Islet of Langerhans (tissue), 1 donor: ENCODE data around the gene SLC39A11.
A peak's percentile ranks its signal among the peaks of the same experiment; 100 is the strongest.
"Not testable (repeated sequence)": the region's sequence is repeated elsewhere in the genome, so short reads cannot be mapped to it uniquely, and the experiment has no call there.

Source experiments
- FAIRE-seq: peaks from one replicate; lab custom pipeline; 2011; peaks lifted over from hg19 to GRCh38; lab: Jason Lieb, UNC

SLC39A11 gene

DNA sequence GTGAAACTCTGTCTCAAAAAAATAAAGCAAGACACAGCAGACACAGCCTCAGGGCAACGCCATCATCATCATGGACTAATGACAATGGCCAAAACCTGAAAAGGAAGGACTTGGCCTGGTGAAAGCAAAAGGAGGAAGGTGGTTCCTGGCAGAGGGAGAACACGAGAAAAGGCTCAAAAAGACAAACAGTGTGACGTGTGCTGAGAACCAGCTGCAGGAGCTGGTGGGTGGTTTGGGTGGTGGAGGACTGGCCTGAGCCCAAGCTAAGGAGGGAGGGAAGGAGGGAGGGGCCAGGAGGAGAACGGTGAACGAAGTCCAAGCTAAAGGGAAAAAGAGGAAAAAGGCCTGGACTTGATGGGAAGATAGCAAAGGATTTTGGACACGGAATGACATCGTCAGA, 85.1 kb downstream of the SLC39A11 start:
- no peak for FAIRE-seq

DNA sequence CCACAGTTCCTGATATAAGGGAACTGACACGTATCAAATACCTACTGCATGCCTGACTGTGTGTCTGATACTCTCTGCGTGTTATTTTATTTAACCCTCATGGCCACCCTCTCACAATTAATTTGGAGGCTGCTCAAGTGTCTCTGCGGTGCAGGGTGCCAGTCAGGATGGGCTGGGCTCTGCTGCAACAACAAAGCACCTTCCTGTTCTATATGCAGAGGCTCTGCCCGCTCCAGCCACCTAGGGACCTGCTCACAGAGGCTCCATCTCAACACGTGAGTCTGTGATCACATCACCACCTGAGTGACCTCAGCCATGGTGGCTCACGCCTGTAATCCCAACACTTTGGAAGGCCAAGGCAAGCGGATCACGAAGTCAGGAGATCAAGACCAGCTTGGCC, 87.1 kb downstream of the SLC39A11 start:
- no peak for FAIRE-seq

DNA sequence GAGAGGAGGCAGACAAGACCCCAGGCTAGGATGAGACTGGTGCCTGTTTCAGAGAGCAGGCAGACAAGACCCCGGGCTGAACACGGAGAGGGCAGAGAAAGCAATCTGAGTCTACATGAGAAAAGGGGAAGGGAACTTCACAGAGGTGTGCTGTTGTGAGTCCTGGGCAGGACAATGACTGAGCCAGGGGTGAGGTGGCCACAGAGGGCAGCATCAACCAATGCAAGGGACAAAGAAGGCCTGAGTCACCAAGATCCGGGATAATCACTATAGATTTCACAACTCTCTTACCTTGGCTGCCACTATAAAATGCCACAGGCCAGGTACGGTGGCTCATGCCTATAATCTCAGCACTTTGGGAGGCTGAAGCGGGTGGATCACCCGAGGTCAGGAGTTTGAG, 89.0 kb downstream of the SLC39A11 start:
- FAIRE-seq, result no peak

DNA sequence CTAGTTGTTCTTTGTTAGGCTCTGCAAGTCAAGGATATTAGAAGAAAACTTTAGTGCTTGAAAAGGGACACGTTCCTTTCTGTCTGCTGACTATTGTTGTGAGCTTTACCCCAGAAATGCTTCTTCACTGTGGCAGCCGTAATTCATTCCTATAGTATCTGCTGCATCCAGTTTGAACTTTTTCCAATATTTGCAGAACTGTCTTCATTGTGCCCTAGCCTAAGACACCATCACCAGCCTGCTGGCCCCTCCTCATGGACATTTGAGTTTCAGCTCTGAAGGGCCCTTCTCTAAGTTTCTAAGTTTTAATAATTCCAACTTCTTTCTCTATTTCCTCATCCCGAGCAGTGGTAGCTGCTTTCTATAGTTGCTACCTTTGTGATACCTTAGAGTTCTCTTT, 91.7 kb downstream of the SLC39A11 start:
- FAIRE-seq, result no peak

DNA sequence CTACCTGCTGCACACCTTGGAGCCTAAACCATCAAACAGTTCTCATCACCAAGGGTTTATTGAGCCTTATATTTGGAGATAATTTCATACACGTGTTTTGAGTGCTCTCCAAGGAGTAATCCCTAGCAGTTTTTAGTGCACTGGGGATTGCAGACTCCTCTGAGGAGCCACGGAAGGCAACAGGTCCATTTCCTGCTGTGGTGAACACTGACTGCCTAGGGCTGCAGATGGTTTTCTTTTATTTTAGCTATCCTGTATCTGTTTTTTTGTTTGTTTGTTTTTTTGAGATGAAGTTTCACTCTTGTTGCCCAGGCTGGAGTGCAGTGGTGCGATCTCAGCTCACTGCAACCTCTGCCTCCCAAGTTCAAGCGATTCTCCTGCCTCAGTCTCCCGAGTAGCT, 93.0 kb downstream of the SLC39A11 start:
- not testable (repeated sequence) for FAIRE-seq

DNA sequence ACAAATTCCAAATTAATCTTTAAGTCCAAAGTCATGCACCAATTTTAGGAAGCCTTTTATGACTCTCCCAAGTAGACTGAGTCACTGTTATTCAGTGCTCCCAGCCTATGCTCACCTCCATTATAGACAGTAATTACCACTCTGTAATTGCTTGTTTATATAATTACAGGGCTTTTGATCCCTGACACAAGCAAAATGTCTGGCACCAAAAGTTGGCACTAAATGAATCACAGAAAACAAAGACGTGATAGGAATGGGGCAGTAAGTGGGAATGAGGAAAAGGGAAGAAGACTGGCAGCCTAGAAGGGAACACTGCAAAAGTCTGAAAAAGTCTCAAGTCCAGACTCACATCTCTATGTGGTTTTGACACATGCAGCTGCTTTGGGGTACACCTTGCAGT, 94.1 kb downstream of the SLC39A11 start:
- no peak for FAIRE-seq

DNA sequence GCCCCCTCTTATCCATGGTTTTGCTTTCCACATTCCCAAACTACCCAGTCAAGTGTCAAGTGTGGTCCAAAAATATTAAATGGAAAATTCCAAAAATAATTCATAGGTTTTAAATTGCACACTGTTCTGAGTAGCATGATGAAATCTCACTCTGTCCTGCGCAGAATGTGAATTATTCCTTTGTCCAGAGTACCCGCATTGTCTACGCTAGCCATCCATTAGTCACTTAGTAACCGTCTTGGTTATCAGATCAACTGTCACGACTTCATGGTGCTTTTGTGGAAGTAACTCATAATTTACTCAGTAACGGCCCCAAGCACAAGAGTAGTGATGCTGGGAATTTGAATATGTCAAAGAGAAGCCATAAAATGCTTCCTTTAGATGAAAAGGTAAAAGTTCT, 94.9 kb downstream of the SLC39A11 start:
- no peak for FAIRE-seq

DNA sequence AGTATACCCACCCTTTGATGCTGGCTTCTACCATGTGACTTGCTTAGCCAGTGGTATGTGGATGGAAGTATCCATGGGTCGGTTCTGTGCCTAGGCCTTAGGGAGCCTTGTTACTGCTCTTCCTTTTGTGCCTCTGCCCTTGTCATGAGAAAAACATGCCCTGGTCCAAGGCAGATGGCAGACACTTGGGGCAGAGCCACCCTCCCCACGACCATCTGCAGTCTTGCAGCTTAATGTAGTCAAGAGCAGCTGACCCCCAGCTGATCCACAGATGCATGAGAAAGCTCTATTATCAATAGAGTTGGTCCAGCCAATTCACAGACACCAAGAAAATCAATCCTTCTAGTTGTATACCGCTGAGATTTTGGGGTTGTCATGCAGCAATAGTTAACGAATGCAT, 95.7 kb downstream of the SLC39A11 start:
- no peak for FAIRE-seq

DNA sequence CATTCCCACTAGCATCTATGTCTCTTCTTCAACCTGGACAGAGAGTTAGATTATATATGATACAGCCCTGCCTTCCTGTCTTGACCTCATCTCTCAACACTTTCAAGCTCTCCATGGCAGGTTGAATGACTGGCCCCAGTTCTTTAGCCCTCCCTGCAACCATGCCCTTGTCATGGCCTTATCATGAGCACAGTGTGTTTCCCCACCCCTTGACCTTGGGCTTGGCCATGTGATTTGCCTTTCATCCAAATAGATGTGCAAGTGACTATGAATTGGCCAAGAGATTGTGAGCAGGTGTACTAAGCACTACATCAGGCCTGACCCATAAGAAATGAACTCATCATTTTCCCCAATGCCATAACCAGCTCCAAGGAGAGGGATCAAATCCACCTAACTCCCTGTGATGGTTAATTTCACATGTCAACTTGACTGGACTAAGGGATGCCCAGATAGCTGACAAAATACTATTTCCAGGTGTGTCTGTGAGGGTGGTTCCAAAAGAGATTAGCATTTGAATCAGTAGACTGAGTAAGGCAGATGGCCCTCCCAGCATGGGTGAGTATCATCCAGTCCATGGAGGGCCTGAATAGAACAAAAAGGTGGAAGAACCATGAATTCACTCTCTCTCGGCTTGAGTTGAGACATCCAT, 97.4 kb downstream of the SLC39A11 start:
- FAIRE-seq, result no peak

DNA sequence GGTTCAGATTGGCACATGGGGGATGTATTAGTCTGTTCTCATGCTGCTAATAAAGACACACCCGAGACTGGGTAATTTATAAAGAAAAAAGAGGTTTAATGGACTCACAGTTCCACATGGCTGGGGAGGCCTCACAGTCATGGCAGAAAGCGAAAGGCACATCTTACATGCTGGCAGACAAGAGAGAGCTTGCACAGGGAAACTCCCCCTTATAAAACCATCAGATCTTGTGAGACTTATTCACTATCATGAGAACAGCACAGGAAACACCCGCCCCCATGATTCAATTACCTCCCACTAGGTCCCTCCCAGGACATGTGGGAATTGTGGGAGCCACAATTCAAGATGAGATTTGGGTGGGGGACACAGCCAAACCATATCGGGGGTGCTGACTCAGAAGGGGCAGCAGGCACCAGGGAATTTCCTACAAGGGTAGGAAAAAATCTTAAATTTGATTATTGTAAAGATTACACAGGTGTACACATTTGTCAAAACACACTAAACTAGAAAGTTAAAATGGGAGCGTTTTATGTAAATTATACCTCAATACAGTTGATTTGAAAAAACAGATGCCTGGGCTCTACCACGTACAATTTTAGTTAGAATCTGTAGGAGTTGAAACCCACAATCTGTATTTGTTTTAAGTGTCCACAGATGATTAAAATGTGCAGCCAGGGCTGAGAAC, 99.6 kb downstream of the SLC39A11 start:
- FAIRE-seq, result not testable (repeated sequence)

DNA sequence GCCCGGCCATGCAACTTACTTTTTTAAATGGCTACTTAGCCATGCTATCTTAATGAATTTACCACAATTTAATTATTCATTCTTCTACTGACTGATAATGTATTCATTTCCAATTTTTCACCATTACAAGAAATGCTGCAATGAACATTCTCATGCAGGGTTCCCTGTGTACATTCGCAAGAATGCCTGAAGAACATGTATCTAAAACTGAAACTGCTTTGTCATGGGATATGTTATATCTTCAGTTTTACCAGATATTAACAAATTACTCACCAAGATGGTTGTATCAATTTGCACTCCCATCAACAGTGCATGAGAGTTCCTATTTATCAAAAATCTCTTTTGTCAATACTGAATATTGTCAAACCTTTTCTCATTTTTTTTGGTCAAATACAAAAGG, 100.8 kb downstream of the SLC39A11 start:
- FAIRE-seq, result no peak

DNA sequence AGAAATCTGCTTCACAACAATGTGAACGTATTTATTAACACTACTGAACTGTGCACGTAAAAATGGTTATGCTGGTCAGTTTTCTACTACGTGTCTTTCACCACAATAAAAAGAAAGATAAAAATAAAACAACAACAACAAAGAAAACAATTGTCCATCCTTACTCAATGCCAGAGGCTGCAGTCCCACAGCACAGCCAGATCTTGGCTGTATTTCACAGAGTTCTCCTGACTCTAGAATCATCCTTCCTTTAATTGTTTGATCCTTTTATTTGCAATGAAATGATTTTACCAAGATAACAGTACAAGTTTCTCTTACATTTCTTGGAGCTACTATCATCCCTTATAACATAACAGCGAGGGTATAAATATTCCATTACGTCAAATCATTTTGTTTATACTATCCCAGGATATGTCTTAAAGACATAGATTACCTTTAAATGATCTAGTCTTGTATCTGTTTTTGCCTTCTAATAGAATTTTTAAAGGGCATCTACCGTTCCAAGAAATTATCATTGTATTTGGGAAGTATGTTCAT, 103.3 kb downstream of the SLC39A11 start:
- FAIRE-seq, result no peak

DNA sequence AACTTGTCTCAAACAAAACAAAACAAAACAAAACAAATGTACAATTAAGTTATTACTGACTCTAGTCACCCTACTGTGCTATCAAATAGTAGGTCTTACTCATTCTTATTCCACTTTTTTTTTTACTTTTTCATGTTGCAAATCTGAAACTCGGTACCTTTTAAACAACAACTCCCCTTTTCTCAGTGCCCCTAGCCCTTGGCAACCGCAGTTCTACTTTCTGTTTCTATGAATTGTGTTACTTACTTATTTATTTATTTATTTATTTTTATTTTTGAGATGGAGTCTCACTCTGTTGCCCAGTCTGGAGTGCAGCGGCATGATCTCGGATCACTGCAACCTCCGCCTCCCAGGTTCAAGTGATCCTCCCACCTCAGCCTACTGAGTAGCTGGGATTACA, 104.0 kb downstream of the SLC39A11 start:
- FAIRE-seq, result no peak

DNA sequence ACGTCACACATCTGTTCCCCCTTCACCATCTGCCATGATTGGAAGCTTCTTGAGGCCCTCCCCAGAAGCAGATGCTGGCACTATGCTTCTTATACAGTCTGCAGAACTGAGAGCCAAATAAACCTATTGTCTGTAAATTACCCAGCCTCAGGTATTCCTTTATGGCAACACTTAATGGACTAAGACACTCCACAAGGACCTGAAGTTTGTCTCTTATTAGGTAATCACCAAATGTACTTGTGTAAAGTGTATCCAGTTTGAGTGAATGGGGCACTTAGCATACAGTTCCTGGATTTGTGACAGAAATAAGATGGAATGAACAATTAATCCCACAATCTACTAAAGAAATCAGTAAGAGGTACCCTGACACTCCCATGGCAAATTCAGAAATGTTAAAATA, 105.3 kb downstream of the SLC39A11 start:
- no peak for FAIRE-seq

DNA sequence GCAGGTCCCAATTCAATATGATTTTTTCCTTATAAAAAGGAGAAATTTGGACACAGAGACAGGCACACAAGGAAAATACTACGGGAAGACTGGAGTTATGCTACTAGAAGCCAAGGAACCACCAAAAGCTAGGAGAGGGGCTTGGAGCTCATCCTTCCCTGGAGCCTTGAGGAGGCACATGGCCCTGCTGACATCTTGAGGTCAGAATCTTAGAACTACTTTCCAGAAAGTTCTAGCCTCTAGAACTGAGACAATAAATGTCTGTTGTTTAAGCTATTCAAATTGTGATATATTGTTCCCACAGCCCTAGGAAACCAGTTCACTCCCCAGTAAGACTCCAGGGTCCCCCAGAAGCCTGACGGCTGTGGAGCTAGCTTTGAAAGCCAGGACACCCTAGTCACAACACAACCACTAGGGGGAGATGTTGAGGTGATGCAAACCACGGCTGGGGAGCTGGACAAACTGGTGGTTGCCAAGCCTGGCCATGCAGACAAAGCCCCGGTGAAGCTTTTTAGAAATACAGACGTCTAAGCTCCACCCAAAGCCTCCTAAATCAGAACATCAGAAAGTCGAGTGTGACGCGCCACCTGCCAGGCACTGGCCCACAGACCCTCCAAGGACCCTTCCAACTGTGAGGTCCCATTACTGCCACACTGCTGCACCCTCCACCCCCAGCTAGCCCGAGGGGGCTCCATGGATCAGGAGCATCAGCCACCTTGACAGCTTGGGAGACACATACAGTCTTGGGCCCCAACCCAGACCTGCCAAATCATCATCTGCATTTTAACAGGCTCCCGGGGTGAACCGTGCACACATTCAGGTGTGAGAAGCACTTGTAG, 106.4 kb downstream of the SLC39A11 start:
- peak; percentile 82 for FAIRE-seq

DNA sequence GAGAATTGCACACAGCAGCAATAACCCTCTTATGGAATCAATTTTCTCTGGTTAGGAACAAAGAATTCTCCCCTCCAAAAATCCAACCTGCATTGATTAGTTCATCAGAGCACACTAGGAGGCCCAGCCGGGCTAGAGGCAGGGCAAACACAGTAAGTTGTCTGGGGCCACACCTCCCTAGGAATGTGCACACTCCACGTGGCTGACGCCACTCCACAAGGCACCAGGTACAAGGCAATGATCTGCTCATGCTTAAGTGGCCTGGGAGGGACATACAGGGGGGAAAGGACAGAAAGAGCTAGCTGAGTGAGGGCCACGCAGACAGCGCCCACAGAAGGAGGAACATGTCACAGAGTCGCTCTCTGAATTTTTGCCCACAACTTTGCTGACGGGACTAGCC, 107.6 kb downstream of the SLC39A11 start:
- no peak for FAIRE-seq

DNA sequence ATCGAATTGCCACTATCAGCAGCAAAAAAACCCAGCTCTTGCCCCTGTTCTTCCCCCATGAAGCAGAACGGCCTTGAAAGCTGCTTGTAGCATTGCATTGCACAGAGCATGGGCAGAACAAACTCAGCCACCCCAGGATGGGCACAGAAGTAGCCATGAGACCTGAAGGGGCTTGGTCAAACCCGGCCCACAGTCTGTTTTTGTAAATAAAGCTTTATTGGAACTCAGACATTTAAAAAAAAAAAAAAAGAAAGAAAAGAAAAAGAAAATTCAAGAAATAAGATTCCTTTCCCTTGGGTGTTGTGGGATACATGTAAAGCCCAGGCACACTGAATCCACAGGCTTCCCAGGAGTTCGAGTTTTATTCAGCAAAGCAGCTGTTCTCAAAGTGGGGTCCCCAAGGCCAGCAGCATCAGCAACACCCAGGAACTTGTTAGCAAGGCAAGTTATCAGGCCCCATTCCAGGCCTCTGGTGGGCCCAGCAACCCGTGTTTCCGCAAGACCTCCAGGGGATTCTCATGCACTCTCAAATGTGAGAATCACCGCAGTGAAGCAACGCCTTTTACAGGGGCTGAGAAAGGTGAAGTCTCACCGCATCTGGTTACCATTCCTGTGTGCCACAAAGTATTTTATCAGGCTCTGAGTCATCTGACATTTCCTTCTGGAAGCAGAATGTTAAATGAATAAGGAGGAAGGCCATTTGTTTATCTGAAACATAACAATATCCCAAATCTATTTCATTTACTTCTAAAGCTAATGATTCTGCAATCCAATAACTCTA, 108.2 kb downstream of the SLC39A11 start:
- no peak for FAIRE-seq

DNA sequence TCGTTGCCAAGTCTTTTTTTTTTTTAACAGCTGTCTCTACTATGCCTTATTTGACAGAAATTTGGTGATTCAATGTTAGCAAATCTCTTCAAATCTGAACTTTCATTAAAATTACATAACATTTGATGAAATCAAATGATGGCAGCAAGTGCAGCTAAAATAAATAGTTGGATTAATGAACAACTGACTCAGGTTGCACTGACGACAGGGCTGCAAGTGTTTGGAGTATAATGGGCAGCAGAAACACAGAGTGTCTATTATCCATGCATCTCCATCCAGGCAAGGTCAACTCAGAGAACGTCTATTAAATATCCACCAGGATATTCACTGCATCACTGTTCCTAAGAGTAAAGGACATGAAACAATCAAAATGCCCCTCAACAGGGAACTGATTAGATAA, 109.8 kb downstream of the SLC39A11 start:
- FAIRE-seq, result peak; percentile 93

DNA sequence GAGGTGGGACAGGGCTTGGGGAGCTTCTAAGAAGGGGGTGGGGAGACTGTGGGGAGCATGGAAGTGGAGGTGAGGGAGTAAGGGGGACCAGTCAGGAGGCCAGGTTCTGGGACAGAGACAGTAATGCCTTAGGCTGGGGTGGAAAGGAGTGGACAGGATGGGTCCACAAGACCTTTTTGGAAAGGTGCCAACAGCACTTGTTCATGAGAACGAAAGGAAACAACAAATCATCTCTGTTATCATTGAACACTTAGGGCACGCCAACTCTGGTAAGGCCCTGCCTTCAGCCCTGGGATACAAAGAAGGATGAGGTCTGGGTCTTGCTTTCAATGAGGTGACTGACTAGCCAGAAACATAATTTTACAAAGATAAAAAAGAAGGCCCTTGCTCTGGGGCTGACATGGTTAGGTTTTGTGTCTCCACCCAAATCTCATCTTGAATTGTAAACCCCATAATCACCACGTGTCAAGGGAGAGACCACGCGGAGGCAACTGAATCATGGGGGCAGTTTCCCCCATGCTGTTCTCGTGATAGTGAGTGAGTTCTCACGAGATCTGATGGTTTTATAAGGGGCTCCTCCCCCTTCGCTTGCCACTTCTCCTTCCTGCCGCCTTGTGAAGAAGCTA, 113.8 kb downstream of the SLC39A11 start:
- no peak for FAIRE-seq

DNA sequence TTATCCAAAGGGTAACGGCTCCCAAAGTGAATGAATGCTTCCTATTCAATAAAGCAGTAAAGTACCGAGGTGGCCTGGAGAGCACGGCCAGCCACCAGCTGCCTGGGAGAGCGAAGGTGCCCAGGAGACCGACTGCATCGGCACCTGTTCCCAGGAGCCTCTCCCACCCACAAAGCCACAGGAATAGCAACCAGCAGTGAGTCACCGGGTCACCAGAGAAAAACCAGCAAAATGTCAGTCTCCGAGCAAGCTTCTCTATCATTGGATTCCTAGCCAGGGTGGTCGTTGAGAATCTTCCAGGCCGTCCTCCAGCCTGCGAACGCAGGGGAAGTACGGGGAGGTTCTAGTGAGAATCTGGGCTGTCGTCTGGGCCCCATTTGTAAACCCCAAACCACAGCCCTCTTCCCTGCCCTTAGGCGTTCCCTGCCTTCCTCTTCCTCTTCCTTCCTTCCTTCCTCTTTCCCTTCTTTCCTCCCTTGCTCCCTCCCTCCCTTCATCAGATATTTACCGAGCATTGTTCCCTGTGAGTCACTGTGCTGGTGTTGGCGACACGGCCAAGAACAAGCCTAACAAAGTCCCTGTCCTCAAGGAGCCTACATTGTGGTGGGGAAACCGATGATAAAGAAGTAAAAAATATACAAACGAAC, 114.6 kb downstream of the SLC39A11 start:
- FAIRE-seq, result no peak
